IMR-90 (cell line): ENCODE data around the gene EID1. TPM values are rescaled to one million over a fixed set of nuclear protein-coding genes. Genes with fewer than 3 reads are reported as not detected.

Source experiments
- ATAC-seq: fragments of 200-7000 bp; cut with Tn5 transposase; 2 replicates; pipeline ENCODE4 v1.9.1; 2020; ENCODE audit warnings: low read depth, mild to moderate bottlenecking, moderate library complexity
- BruUV-seq: library from RNA; stranded (reverse); fragments of 400-500 nt; replicated peaks from 2 replicates; lab custom pipeline; 2021; lab: Mats Ljungman, UMichigan
- CTCF ChIA-PET: fragments of 300-600 bp; formaldehyde crosslinking; extraction: SDS; loops from one replicate; lab custom pipeline; 2021; ENCODE audit warnings: antibody characterized with exemption; lab: Yijun Ruan, JAX
- POLR2A ChIA-PET: fragments of 300-600 bp; sonication (Branson Sonifier 250); formaldehyde crosslinking; loops from one replicate; lab custom pipeline; 2022; ENCODE audit warnings: antibody characterized with exemption; ENCODE audit not compliant: unreplicated experiment; lab: Charles Lee
- DNase-seq: peaks from one replicate; pipeline ENCODE4 v3.0.0; 2013
- H2AFZ ChIP-seq: replicated peaks from 2 replicates; pipeline ENCODE3; 2013; ENCODE audit warnings: low read length, mild to moderate bottlenecking; ENCODE audit not compliant: poor library complexity
- H2AK5ac ChIP-seq: 2 replicates; pipeline ENCODE4 v1.6.1; 2013; ENCODE audit warnings: low read depth, low read length, inconsistent platforms
- H2AK9ac ChIP-seq: replicated peaks from 2 replicates; pipeline ENCODE3; 2013; ENCODE audit warnings: mild to moderate bottlenecking, low read depth, low read length, moderate library complexity; ENCODE audit not compliant: poor library complexity
- H2BK120ac ChIP-seq: 2 replicates; pipeline ENCODE4 v1.6.1; 2013; ENCODE audit warnings: low read depth, low read length, inconsistent platforms
- H2BK15ac ChIP-seq: 3 replicates; pipeline ENCODE4 v1.6.1; 2013; ENCODE audit warnings: low read depth, low read length, inconsistent platforms
- H2BK20ac ChIP-seq: 2 replicates; pipeline ENCODE4 v1.6.1; 2013; ENCODE audit warnings: low read depth, mild to moderate bottlenecking, inconsistent platforms, low read length, moderate library complexity
- H2BK5ac ChIP-seq: 2 replicates; pipeline ENCODE4 v1.6.1; 2013; ENCODE audit warnings: mild to moderate bottlenecking, low read depth, low read length, inconsistent platforms; ENCODE audit not compliant: poor library complexity, severe bottlenecking
- H3K14ac ChIP-seq: replicated peaks from 2 replicates; pipeline ENCODE4 v1.6.1; 2013; ENCODE audit warnings: low read depth, low read length, inconsistent platforms
- H3K18ac ChIP-seq: 2 replicates; pipeline ENCODE4 v1.6.1; 2013; ENCODE audit warnings: low read depth, low read length, control low read depth
- H3K23ac ChIP-seq: 2 replicates; pipeline ENCODE4 v1.6.1; 2013; ENCODE audit warnings: low read depth, low read length, inconsistent platforms
- H3K27ac ChIP-seq: 2 replicates; pipeline ENCODE4 v1.5.1; 2013; ENCODE audit warnings: mild to moderate bottlenecking, control low read depth, low read length; ENCODE audit not compliant: insufficient read depth
- H3K27me3 ChIP-seq: 2 replicates; pipeline ENCODE4 v1.6.1; 2013; ENCODE audit warnings: low read length; ENCODE audit not compliant: control insufficient read depth, insufficient read depth
- H3K36me3 ChIP-seq: 2 replicates; pipeline ENCODE4 v1.6.1; 2013; ENCODE audit warnings: low read length, mixed read lengths; ENCODE audit not compliant: control insufficient read depth, insufficient read depth
- H3K4ac ChIP-seq: 2 replicates; pipeline ENCODE4 v1.6.1; 2013; ENCODE audit warnings: low read depth, low read length, inconsistent platforms
- H3K4me1 ChIP-seq: 2 replicates; pipeline ENCODE4 v1.6.1; 2013; ENCODE audit warnings: low read length, mixed read lengths; ENCODE audit not compliant: control insufficient read depth, insufficient read depth
- H3K4me2 ChIP-seq: 2 replicates; pipeline ENCODE4 v1.6.1; 2013; ENCODE audit warnings: low read depth, mild to moderate bottlenecking, control low read depth, low read length, moderate library complexity
- H3K4me3 ChIP-seq: 2 replicates; pipeline ENCODE4 v1.5.1; 2013; ENCODE audit warnings: low read depth, mild to moderate bottlenecking, control low read depth, low read length, moderate library complexity; ENCODE audit not compliant: insufficient read depth
- H3K56ac ChIP-seq: 2 replicates; pipeline ENCODE4 v1.6.1; 2013; ENCODE audit warnings: low read length, inconsistent platforms; ENCODE audit not compliant: insufficient read depth; ENCODE audit errors: extremely low read depth
- H3K79me1 ChIP-seq, 2 experiments: 2 replicates each; pipeline ENCODE4 v1.6.1; 2013; ENCODE audit warnings: low read length in 2 of 2, inconsistent platforms in 1 of 2, low read depth in 1 of 2
- H3K9ac ChIP-seq: 2 replicates; pipeline ENCODE4 v1.6.1; 2013; ENCODE audit warnings: low read depth, low read length, control low read depth
- H3K9me1 ChIP-seq: 2 replicates; pipeline ENCODE4 v1.6.1; 2013; ENCODE audit warnings: low read length, inconsistent platforms; ENCODE audit not compliant: insufficient read depth
- H3K9me3 ChIP-seq: 2 replicates; pipeline ENCODE4 v1.6.1; 2013; ENCODE audit warnings: low read length; ENCODE audit not compliant: control insufficient read depth, insufficient read depth
- H4K20me1 ChIP-seq: 2 replicates; pipeline ENCODE4 v1.6.1; 2013; ENCODE audit warnings: low read length, inconsistent platforms; ENCODE audit not compliant: insufficient read depth
- H4K5ac ChIP-seq: 2 replicates; pipeline ENCODE4 v1.6.1; 2013; ENCODE audit warnings: mild to moderate bottlenecking, low read depth, low read length, control low read depth
- H4K8ac ChIP-seq, 2 experiments: 2 replicates each; pipeline ENCODE4 v1.6.1; 2013; ENCODE audit warnings: low read depth in 2 of 2, low read length in 2 of 2, control low read depth in 1 of 2, inconsistent platforms in 1 of 2
- H4K91ac ChIP-seq: 2 replicates; pipeline ENCODE4 v1.6.1; 2013; ENCODE audit warnings: low read depth, low read length, inconsistent platforms; ENCODE audit not compliant: insufficient read depth
- BHLHE40 ChIP-seq: fragments of 150-350 bp; IDR thresholded peaks from 2 replicates; pipeline ENCODE4 v1.6.1; 2016; ENCODE audit warnings: mild to moderate bottlenecking, low read depth, low read length
- CEBPB ChIP-seq: IDR thresholded peaks from 2 replicates; pipeline ENCODE4 v1.6.1; 2012; ENCODE audit warnings: low read depth, low read length, improper control_type of control experiment
- CHD1 ChIP-seq: IDR thresholded peaks from 2 replicates; pipeline ENCODE4 v1.6.1; 2012; ENCODE audit warnings: low read depth, low read length, improper control_type of control experiment
- MAFK ChIP-seq: IDR thresholded peaks from 2 replicates; pipeline ENCODE4 v1.6.1; 2012; ENCODE audit warnings: low read depth, low read length, improper control_type of control experiment
- MAZ ChIP-seq: IDR thresholded peaks from 2 replicates; pipeline ENCODE4 v1.6.1; 2012; ENCODE audit warnings: low read depth, mild to moderate bottlenecking, low read length, improper control_type of control experiment, moderate library complexity, borderline replicate concordance
- MXI1 ChIP-seq: IDR thresholded peaks from 2 replicates; pipeline ENCODE4 v1.6.1; 2012; ENCODE audit warnings: low read depth, mild to moderate bottlenecking, low read length, moderate library complexity, borderline replicate concordance
- NFE2L2 ChIP-seq: fragments of 150-350 bp; IDR thresholded peaks from 2 replicates; pipeline ENCODE4 v1.6.1; 2016; ENCODE audit warnings: low read depth, mild to moderate bottlenecking, low read length
- POLR2A ChIP-seq: IDR thresholded peaks from 2 replicates; pipeline ENCODE4 v1.6.1; 2012; ENCODE audit warnings: mild to moderate bottlenecking, low read depth, low read length
- RAD21 ChIP-seq: IDR thresholded peaks from 2 replicates; pipeline ENCODE4 v1.6.1; 2012; ENCODE audit warnings: low read length, improper control_type of control experiment
- RCOR1 ChIP-seq: IDR thresholded peaks from 2 replicates; pipeline ENCODE4 v1.6.1; 2012; ENCODE audit warnings: mild to moderate bottlenecking, low read length, improper control_type of control experiment; ENCODE audit not compliant: insufficient replicate concordance
- RFX5 ChIP-seq: IDR thresholded peaks from 2 replicates; pipeline ENCODE4 v1.8.0; 2012; ENCODE audit warnings: low read depth, mild to moderate bottlenecking, low read length, moderate library complexity
- WGBS, 2 experiments: methylation state at CpG; one replicate each; pipeline versions ENCODE4 v1.1.5 to v1.1.7; 2013; ENCODE audit warnings: missing lambda C conversion rate in 2 of 2; ENCODE audit not compliant: insufficient read length in 1 of 2; ENCODE audit errors: extremely low coverage in 2 of 2; 5-methylcytosine and 5-hydroxymethylcytosine counted together
- dilution Hi-C: fragments of 300-500 bp; cut with HindIII; formaldehyde crosslinking; loops from one replicate; pipeline ENCODE4 v1.14.3; 2018; ENCODE audit warnings: low sequenced_read_pairs; ENCODE audit not compliant: unreplicated experiment
- in situ Hi-C: fragments of 300-500 bp; cut with MboI; formaldehyde crosslinking; loops from 3 replicates; pipeline ENCODE4 v1.14.3; 2019; ENCODE audit warnings: low sequenced_read_pairs, inconsistent platforms, mixed read lengths
- intact Hi-C: fragments of 100-400 bp; cut with micrococcal nuclease; formaldehyde crosslinking; loops from 2 replicates; pipeline ENCODE4 v1.10.0; 2022
- polyA plus RNA-seq, 3 experiments: library from polyadenylated mRNA; depleted of rRNA; stranded (reverse); fragments of >200 nt; gene quantifications; 2 replicates each; pipeline ENCODE4 v1.2.3, GENCODE V29; 2012; ENCODE audit warnings: low replicate concordance in 1 of 3
- total RNA-seq: library from RNA; depleted of rRNA; stranded (reverse); fragments of >200 nt; gene quantifications from 2 replicates; pipeline ENCODE4 v1.2.3, GENCODE V29; 2012
- TF ChIP-seq, protein P1 (sequence below): fragments of 150-350 bp; IDR thresholded peaks from 2 replicates; pipeline ENCODE4 v1.6.1; 2017; ENCODE audit warnings: mild to moderate bottlenecking, antibody characterized with exemption, low read length, low read depth
- TF ChIP-seq, protein P2 (sequence below): fragments of 150-350 bp; IDR thresholded peaks from 2 replicates; pipeline ENCODE4 v1.6.1; 2016; ENCODE audit warnings: low read depth, mild to moderate bottlenecking, low read length, moderate library complexity, borderline replicate concordance

EID1 gene
- total and polyA plus RNA-seq, 2 of the 4 experiments (the other 2 are of a cell fraction): 147 to 162 TPM

DNA sequence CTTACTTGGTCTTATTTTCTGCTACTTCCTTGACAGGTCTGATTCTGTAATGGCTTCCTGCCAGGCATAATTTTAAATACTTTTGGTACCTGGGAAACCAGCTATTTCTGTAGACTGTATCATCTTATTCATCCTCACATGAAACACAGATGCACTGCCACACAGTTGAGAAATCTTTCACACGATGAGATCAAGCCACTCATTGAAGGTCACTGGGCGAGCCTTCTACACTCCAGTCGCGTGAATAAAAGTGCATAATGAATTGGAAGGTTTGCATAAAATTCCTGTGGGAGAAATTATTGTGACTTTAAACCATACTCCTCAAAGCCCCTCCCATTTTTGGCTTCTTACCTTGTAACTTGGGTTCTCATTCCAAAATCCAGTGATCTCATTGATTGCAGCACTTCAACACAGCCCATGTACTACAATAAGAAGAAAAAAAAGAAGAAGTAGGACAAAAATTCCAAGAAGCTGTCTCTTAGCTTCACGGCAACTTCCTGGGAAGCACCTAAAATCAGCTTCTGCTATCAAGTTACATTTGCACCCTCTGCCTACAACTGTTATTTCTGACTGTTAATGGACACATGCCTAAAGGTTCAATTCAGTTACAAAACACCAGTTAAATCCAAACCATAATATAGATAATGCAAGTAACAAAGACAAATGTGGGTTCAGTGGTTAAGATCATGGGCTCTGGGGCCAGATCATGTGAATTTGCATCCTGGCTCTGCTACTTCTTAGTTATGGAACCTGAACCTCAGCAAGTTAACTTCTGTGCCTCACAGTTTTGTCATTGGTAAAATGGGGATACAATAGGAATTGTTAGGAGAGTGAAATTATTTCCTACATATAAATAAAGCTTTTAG, 46.8 kb downstream of the EID1 start (continued):
- TF ChIP-seq, protein P1, sequence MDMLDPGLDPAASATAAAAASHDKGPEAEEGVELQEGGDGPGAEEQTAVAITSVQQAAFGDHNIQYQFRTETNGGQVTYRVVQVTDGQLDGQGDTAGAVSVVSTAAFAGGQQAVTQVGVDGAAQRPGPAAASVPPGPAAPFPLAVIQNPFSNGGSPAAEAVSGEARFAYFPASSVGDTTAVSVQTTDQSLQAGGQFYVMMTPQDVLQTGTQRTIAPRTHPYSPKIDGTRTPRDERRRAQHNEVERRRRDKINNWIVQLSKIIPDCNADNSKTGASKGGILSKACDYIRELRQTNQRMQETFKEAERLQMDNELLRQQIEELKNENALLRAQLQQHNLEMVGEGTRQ: no peak

DNA sequence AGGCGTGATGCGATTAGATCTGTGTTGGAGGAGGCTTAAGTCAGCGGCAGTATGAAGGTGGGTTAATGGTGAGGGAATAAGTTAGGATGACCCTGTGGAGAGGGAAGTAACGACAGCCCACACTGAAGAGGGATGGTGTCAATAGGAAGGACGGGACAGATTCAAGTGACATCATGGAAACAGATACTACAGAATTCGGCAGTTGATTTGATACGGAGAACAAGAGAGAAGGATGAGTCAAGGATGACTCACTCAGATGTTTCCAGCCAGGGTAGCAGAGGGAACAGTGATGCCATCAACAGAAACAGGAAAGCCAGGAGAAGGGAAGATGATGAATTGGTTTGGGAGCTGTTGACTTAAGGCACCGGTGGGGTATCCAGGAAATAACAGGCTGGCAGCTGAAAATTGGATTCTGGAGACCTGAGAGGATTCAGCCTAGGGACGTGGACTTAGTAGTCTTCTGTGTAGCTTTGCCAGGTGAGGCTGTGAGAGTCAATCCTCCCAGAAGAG, 47.8 kb downstream of the EID1 start:
- BruUV-seq: no TSS peak
- intact Hi-C loops (no loop called here), in situ Hi-C loops (no loop called here), dilution Hi-C loops (no loop called here)
- ATAC-seq: peak; percentile 94
- Histone ChIP-seq H3K4me3 (no peak overlapping the region), H4K20me1 (no peaks in the 10 kb centered on the region), H2AK5ac (peak overlapping the region; percentile 69), H3K9ac (no peak overlapping the region), H2BK20ac (peak overlapping the region; percentile 85), H3K4me2 (peak overlapping the region; percentile 77), H3K36me3 (no peaks in the 10 kb centered on the region), H3K14ac (peak overlapping the region; percentile 55), H3K9me1 (peaks cover 18% of the 10 kb centered on the region), H3K23ac (peak overlapping the region; percentile 44; the same call in 1 of the 2 replicates), H3K27me3 (no peaks in the 10 kb centered on the region), H2BK5ac (peak overlapping the region; percentile 37), H3K79me1 (peaks cover 16 to 29% of the 10 kb centered on the region in 2 experiments; a peak in 3 of 4 replicates), H2BK15ac (peak overlapping the region; percentile 93; the same call in 2 of the 3 replicates), H3K9me3 (no peaks in the 10 kb centered on the region), H4K91ac (peak overlapping the region; percentile 51), H3K18ac (peak overlapping the region; percentile 54; the same call in 1 of the 2 replicates), H3K56ac (no peak overlapping the region), H3K4ac (peak overlapping the region; percentile 76), H3K27ac (peak overlapping the region; percentile 38), H4K5ac (no peak overlapping the region), H4K8ac (peak overlapping the region in 1 of 2 experiments; percentile 62; a peak in 2 of 4 replicates), H2BK120ac (peak overlapping the region; percentile 92), H2AFZ (peak overlapping the region; percentile 62), H2AK9ac (no peak overlapping the region), H3K4me1 (peaks cover 6% of the 10 kb centered on the region)
- CTCF ChIA-PET: interaction anchor here (0.6 to 0.8 kb wide), 2 partner anchors 9 to 478 kb away, joined by 3 to 7 read pairs; no protein-coding TSS in a partner anchor
- WGBS, 2 experiments: 37% methylated on average over 9 of the region's 9 CpGs; no CpG with 5 or more reads in 1 of the 2 experiments
- POLR2A ChIA-PET: no interaction called here
- DNase-seq: peak; percentile 97
- TF ChIP-seq RFX5 (no peak), BHLHE40 (peak; percentile 11; the same call in 1 of the 2 replicates), CHD1 (no peak), NFE2L2 (no peak), RAD21 (no peak), MAZ (no peak), RCOR1 (no peak), MAFK (no peak), POLR2A (no peak), MXI1 (no peak), CEBPB (peak; percentile 68; the same call in 1 of the 2 replicates)
- TF ChIP-seq, protein P2, sequence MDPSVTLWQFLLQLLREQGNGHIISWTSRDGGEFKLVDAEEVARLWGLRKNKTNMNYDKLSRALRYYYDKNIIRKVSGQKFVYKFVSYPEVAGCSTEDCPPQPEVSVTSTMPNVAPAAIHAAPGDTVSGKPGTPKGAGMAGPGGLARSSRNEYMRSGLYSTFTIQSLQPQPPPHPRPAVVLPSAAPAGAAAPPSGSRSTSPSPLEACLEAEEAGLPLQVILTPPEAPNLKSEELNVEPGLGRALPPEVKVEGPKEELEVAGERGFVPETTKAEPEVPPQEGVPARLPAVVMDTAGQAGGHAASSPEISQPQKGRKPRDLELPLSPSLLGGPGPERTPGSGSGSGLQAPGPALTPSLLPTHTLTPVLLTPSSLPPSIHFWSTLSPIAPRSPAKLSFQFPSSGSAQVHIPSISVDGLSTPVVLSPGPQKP: no peak
